GM23338 (cell line): Measurements from ENCODE around the gene AVP. TPM values are rescaled to one million over a fixed set of nuclear protein-coding genes. Genes with fewer than 3 reads are reported as not detected.

ENCODE experiments used
- ATAC-seq: fragments of 200-7000 bp; cut with Tn5 transposase; 3 replicates; pipeline ENCODE4 v1.9.1; 2020
- DNase-seq: peaks from one replicate; pipeline ENCODE4 v3.0.0-alpha.2; 2015; ENCODE audit warnings: low spot score
- H2AFZ ChIP-seq: fragments of 200-600 bp; sonication (generic); 2 replicates; pipeline ENCODE4 v1.8.0; 2016; ENCODE audit warnings: antibody characterized with exemption, mild to moderate bottlenecking, moderate library complexity
- H3F3A ChIP-seq: fragments of 200-600 bp; sonication (generic); replicated peaks from 2 replicates; pipeline ENCODE4 v1.8.0; 2017; ENCODE audit warnings: antibody characterized with exemption, mixed run types, low read depth
- H3K27ac ChIP-seq: fragments of 200-600 bp; sonication (generic); 2 replicates; pipeline ENCODE4 v1.6.1; 2016; ENCODE audit warnings: low read depth
- H3K27me3 ChIP-seq: fragments of 200-600 bp; sonication (generic); 2 replicates; pipeline ENCODE4 v1.8.0; 2016; ENCODE audit warnings: mild to moderate bottlenecking, mixed run types, moderate library complexity; ENCODE audit not compliant: insufficient read depth
- H3K36me3 ChIP-seq: fragments of 200-600 bp; sonication (generic); 2 replicates; pipeline ENCODE4 v1.8.0; 2016; ENCODE audit warnings: mild to moderate bottlenecking; ENCODE audit not compliant: insufficient read depth
- H3K4me1 ChIP-seq: fragments of 200-600 bp; sonication (generic); 2 replicates; pipeline ENCODE4 v1.8.0; 2016; ENCODE audit warnings: mild to moderate bottlenecking, moderate library complexity; ENCODE audit not compliant: insufficient read depth
- H3K4me2 ChIP-seq: fragments of 200-600 bp; sonication (generic); 2 replicates; pipeline ENCODE4 v1.7.1; 2017; ENCODE audit warnings: mixed run types
- H3K4me3 ChIP-seq: fragments of 200-600 bp; sonication (generic); 2 replicates; pipeline ENCODE4 v1.6.1; 2016; ENCODE audit warnings: mixed run types
- H3K79me2 ChIP-seq: fragments of 200-600 bp; sonication (generic); replicated peaks from 2 replicates; pipeline ENCODE4 v1.8.0; 2017; ENCODE audit warnings: mild to moderate bottlenecking; ENCODE audit not compliant: insufficient read depth
- H3K9me2 ChIP-seq: fragments of 200-600 bp; sonication (generic); 2 replicates; pipeline ENCODE4 v1.8.0; 2017; ENCODE audit not compliant: insufficient read depth
- H4K20me1 ChIP-seq: fragments of 200-600 bp; sonication (generic); replicated peaks from 2 replicates; pipeline ENCODE4 v1.8.0; 2017; ENCODE audit warnings: mild to moderate bottlenecking; ENCODE audit not compliant: insufficient read depth
- H3K27ac Mint-ChIP-seq: 2 replicates; pipeline ENCODE4 v1.8.0; 2020; ENCODE audit warnings: inconsistent platforms, mild to moderate bottlenecking, moderate library complexity, mixed read lengths
- H3K27me3 Mint-ChIP-seq: 3 replicates; pipeline ENCODE4 v1.8.0; 2022; ENCODE audit warnings: low read depth, mild to moderate bottlenecking, moderate library complexity, mixed read lengths, inconsistent platforms; ENCODE audit not compliant: insufficient read depth, poor library complexity
- H3K36me3 Mint-ChIP-seq: 3 replicates; pipeline ENCODE4 v1.8.0; 2021; ENCODE audit warnings: low read depth, mild to moderate bottlenecking, inconsistent platforms, moderate library complexity, mixed read lengths
- H3K4me1 Mint-ChIP-seq: 3 replicates; pipeline ENCODE4 v1.8.0; 2020; ENCODE audit warnings: mild to moderate bottlenecking, inconsistent platforms, mixed read lengths
- H3K4me3 Mint-ChIP-seq: 3 replicates; pipeline ENCODE4 v1.8.0; 2021; ENCODE audit warnings: moderate library complexity, mild to moderate bottlenecking, inconsistent platforms, mixed read lengths
- H3K9me3 Mint-ChIP-seq: 3 replicates; pipeline ENCODE4 v1.8.0; 2020; ENCODE audit warnings: moderate library complexity, mild to moderate bottlenecking, inconsistent platforms, mixed read lengths
- JUNB ChIP-seq: IDR thresholded peaks from one replicate; pipeline ENCODE4 v1.6.1; 2016; ENCODE audit warnings: antibody characterized with exemption; ENCODE audit not compliant: unreplicated experiment
- NANOG ChIP-seq: IDR thresholded peaks from 2 replicates; pipeline ENCODE4 v1.6.1; 2016; ENCODE audit warnings: antibody characterized with exemption, borderline replicate concordance
- POLR2AphosphoS5 ChIP-seq: IDR thresholded peaks from 2 replicates; pipeline ENCODE4 v1.6.1; 2016; ENCODE audit warnings: antibody characterized with exemption, low read depth
- ZNF114 ChIP-seq: fragments of 250-450 bp; sonication (Bioruptor Pico); IDR thresholded peaks from 2 replicates; pipeline ENCODE4 v1.5.0; 2020; ENCODE audit warnings: mild to moderate bottlenecking, moderate library complexity
- ZNF331 ChIP-seq: fragments of 250-450 bp; sonication (Bioruptor Pico); IDR thresholded peaks from 2 replicates; pipeline ENCODE4 v1.5.0; 2020; ENCODE audit warnings: low read depth, mild to moderate bottlenecking, moderate library complexity
- polyA plus RNA-seq: library from polyadenylated mRNA; unstranded; fragments of >200 nt; fragmentation: Nextera tagmentation; extraction: Ambion mirVana; gene quantifications from 2 replicates; pipeline ENCODE4 v1.2.1, GENCODE V29; 2016
- total RNA-seq: library from RNA; depleted of rRNA; stranded (reverse); fragments of >200 nt; shearing (Covaris generic); gene quantifications from 2 replicates; pipeline ENCODE4 v1.2.3, GENCODE V29; 2014
- TF ChIP-seq, protein P1 (sequence below): IDR thresholded peaks from 2 replicates; pipeline ENCODE4 v1.6.1; 2016; ENCODE audit warnings: antibody characterized with exemption
- TF ChIP-seq, protein P2 (sequence below), 2 experiments: fragments of 200-600 bp in 1 of 2; sonication (generic) in 1 of 2; conservative IDR thresholded peaks; 2 replicates each; pipeline versions ENCODE4 v1.5.1 to v1.6.1; 2016 to 2017; ENCODE audit warnings: antibody characterized with exemption in 2 of 2, low read depth in 2 of 2, mild to moderate bottlenecking in 2 of 2, moderate library complexity in 1 of 2

The AVP gene
- total and polyA plus RNA-seq, 2 experiments from 2014 or later = 0.60 TPM; not detected in 1

- TF ChIP-seq, protein P1, sequence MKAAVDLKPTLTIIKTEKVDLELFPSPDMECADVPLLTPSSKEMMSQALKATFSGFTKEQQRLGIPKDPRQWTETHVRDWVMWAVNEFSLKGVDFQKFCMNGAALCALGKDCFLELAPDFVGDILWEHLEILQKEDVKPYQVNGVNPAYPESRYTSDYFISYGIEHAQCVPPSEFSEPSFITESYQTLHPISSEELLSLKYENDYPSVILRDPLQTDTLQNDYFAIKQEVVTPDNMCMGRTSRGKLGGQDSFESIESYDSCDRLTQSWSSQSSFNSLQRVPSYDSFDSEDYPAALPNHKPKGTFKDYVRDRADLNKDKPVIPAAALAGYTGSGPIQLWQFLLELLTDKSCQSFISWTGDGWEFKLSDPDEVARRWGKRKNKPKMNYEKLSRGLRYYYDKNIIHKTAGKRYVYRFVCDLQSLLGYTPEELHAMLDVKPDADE = no peak
- TF ChIP-seq JUNB = no peak
- TF ChIP-seq, protein P2, sequence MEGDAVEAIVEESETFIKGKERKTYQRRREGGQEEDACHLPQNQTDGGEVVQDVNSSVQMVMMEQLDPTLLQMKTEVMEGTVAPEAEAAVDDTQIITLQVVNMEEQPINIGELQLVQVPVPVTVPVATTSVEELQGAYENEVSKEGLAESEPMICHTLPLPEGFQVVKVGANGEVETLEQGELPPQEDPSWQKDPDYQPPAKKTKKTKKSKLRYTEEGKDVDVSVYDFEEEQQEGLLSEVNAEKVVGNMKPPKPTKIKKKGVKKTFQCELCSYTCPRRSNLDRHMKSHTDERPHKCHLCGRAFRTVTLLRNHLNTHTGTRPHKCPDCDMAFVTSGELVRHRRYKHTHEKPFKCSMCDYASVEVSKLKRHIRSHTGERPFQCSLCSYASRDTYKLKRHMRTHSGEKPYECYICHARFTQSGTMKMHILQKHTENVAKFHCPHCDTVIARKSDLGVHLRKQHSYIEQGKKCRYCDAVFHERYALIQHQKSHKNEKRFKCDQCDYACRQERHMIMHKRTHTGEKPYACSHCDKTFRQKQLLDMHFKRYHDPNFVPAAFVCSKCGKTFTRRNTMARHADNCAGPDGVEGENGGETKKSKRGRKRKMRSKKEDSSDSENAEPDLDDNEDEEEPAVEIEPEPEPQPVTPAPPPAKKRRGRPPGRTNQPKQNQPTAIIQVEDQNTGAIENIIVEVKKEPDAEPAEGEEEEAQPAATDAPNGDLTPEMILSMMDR (conservative IDR thresholded peaks at IDR 0.05; ENCODE audit: low read depth in 2 of 2) = no peak
- TF ChIP-seq ZNF331 (CRISPR knock-in tag) = no peak
- TF ChIP-seq ZNF114 (CRISPR knock-in tag) = no peak
Observed at GRCh38 chr20:3134151-3134550, 49.6 kb upstream of the AVP start (continued).

DNA sequence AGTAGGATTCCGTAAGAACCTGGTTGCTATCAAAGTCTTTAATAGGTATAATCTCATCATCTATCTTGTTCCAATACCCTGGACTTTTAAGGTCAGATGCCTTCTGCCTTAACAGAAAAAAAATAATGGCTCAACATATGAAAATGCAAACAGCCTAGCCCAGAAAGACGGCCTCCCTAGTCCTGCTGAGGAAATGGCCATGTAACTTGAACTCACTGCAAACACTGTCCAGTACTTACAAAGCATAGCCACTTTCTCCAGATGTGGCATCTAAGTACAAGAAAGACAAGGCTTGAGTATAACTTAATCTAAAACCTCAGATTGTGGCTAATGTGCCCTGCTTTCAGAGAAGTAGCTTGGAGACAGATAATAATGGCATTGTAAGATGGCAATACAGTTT, 48.6 kb upstream of the AVP start:
- Histone ChIP-seq H3K36me3 (no peaks in the 10 kb centered on the region), H4K20me1 (no peaks in the 10 kb centered on the region; the same call in 1 of the 2 replicates)

GRCh38 chr20:3130051-3130600, 45.6 kb upstream of the AVP start:
- Histone ChIP-seq H3K36me3 (no peaks in the 10 kb centered on the region), H3K79me2 (no peaks in the 10 kb centered on the region), H3K4me3 (no peak overlapping the region), H3K9me2 (no peaks in the 10 kb centered on the region), H3F3A (no peaks in the 10 kb centered on the region), H4K20me1 (no peaks in the 10 kb centered on the region; the same call in 1 of the 2 replicates), H2AFZ (no peak overlapping the region), H3K27ac (no peak overlapping the region), H3K4me2 (no peak overlapping the region), H3K27me3 (no peaks in the 10 kb centered on the region), H3K4me1 (no peaks in the 10 kb centered on the region)
- H3K36me3 Mint-ChIP-seq = peaks cover 7% of the 10 kb centered on the region; the same call in 2 of the 3 replicates
- peaks cover 2% of the 10 kb centered on the region for H3K27me3 Mint-ChIP-seq
- no peak overlapping the region for H3K4me3 Mint-ChIP-seq
- no peaks in the 10 kb centered on the region for H3K4me1 Mint-ChIP-seq
- H3K9me3 Mint-ChIP-seq = peaks cover 22% of the 10 kb centered on the region
- DNase-seq = no peak
- H3K27ac Mint-ChIP-seq = no peak overlapping the region
- ATAC-seq = no peak
- no peak for TF ChIP-seq ZNF114 (CRISPR knock-in tag)
- TF ChIP-seq, protein P1 = no peak
- TF ChIP-seq, protein P2 (conservative IDR thresholded peaks at IDR 0.05; ENCODE audit: low read depth in 2 of 2) = no peak
- TF ChIP-seq POLR2AphosphoS5 = no peak
- no peak for TF ChIP-seq JUNB
- no peak for TF ChIP-seq NANOG

More for the DNA sequence above, 48.6 kb upstream of the AVP start:
- ATAC-seq (no peak), DNase-seq (no peak)
- no peak for TF ChIP-seq POLR2AphosphoS5
- Histone ChIP-seq H3K4me1 (no peaks in the 10 kb centered on the region), H3F3A (no peaks in the 10 kb centered on the region), H2AFZ (no peak overlapping the region), H3K27ac (no peak overlapping the region), H3K4me3 (no peak overlapping the region), H3K4me2 (no peak overlapping the region), H3K79me2 (no peaks in the 10 kb centered on the region), H3K27me3 (no peaks in the 10 kb centered on the region), H3K9me2 (no peaks in the 10 kb centered on the region)
- no peaks in the 10 kb centered on the region for H3K9me3 Mint-ChIP-seq
- no peak overlapping the region for H3K27ac Mint-ChIP-seq
- no peak overlapping the region for H3K4me3 Mint-ChIP-seq
- no peaks in the 10 kb centered on the region for H3K4me1 Mint-ChIP-seq
- H3K36me3 Mint-ChIP-seq = no peaks in the 10 kb centered on the region
- peaks cover 2% of the 10 kb centered on the region for H3K27me3 Mint-ChIP-seq
